Right kidney (tissue), 1 donor: ENCODE data around the gene KLK4.

Source experiments
- DNase-seq: peaks from one replicate; pipeline ENCODE4 v3.0.0-alpha.2; 2016

KLK4 gene

DNA sequence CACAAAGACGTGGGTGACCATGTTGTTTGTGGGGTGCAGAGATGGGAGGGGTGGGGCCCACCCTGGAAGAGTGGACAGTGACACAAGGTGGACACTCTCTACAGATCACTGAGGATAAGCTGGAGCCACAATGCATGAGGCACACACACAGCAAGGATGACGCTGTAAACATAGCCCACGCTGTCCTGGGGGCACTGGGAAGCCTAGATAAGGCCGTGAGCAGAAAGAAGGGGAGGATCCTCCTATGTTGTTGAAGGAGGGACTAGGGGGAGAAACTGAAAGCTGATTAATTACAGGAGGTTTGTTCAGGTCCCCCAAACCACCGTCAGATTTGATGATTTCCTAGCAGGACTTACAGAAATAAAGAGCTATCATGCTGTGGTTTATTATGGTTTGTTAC, 32.3 kb downstream of the KLK4 start:
- DNase-seq = no peak

DNA sequence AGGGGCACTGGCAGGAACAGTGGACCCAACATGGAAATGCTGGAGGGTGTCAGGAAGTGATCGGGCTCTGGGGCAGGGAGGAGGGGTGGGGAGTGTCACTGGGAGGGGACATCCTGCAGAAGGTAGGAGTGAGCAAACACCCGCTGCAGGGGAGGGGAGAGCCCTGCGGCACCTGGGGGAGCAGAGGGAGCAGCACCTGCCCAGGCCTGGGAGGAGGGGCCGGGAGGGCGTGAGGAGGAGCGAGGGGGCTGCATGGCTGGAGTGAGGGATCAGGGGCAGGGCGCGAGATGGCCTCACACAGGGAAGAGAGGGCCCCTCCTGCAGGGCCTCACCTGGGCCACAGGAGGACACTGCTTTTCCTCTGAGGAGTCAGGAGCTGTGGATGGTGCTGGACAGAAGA, 33.9 kb downstream of the KLK4 start:
- DNase-seq = no peak

DNA sequence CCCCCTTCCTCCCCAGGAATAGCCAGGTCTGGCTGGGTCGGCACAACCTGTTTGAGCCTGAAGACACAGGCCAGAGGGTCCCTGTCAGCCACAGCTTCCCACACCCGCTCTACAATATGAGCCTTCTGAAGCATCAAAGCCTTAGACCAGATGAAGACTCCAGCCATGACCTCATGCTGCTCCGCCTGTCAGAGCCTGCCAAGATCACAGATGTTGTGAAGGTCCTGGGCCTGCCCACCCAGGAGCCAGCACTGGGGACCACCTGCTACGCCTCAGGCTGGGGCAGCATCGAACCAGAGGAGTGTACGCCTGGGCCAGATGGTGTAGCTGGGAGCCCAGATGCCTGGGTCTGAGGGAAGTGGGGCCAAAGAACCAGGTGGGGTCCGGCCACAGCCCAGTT, 34.7 kb downstream of the KLK4 start:
- DNase-seq = no peak

DNA sequence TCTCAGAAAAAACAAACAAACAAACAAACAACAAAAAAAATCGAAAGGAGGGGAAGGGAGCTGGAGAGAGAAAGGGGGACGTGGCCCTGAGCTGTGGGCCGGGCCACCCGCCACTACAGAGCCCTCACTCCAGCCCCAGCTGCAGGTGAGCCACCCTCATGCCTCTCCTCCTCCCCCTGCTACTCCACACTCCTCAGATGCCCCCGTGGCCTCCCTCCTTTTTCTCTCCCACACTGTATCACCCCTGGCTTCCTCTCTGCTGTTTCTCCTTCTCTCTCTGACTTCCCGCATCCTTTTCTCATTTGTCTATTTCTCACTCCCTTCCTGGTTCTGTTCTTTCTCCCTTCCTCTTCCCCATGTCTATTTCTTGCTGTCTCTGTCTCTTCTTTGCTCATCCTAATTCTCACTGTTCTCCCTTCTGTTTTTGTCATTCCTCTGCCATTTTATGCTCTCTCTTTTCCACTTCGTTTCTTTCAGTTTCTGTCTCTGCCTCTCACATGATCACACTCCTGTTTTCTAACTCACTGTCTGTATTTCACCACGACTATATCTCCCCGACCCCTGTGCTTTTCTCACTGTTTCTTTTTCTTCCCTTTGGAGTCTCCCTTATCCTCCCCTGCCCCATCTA, 35.3 kb downstream of the KLK4 start:
- DNase-seq = no peak

DNA sequence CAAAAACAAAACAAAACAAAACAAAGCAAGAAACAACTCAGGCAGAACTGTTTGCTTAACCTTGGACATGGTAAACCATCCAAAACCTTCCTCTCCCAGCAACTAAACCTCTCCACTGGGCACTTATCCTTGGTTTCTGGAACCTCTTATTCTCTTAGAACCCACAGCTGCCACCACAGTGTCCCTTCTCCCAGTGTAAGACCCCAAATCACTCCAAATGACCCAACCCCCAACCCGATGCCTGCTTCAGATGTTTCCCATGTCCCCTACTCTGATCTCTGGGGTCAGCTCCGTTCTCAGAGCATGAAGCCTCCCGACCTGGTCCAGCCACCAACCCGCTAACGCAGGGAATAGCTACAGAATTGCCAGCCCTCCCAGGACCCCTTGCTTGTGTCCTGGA, 37.0 kb downstream of the KLK4 start:
- no peak for DNase-seq

DNA sequence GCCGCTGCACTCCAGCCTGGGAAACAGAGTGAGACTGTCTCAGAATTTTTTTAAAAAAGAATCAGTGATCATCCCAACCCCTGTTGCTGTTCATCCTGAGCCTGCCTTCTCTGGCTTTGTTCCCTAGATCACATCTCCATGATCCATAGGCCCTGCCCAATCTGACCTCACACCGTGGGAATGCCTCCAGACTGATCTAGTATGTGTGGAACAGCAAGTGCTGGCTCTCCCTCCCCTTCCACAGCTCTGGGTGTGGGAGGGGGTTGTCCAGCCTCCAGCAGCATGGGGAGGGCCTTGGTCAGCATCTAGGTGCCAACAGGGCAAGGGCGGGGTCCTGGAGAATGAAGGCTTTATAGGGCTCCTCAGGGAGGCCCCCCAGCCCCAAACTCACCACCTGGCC, 38.1 kb downstream of the KLK4 start, which contains the start of gene KLK2:
KLK2 (plus strand) TSS at position 384 of the 400 bp plus-strand sequence. CDS start 35 bp downstream, outside the sequence.
- no peak for DNase-seq

DNA sequence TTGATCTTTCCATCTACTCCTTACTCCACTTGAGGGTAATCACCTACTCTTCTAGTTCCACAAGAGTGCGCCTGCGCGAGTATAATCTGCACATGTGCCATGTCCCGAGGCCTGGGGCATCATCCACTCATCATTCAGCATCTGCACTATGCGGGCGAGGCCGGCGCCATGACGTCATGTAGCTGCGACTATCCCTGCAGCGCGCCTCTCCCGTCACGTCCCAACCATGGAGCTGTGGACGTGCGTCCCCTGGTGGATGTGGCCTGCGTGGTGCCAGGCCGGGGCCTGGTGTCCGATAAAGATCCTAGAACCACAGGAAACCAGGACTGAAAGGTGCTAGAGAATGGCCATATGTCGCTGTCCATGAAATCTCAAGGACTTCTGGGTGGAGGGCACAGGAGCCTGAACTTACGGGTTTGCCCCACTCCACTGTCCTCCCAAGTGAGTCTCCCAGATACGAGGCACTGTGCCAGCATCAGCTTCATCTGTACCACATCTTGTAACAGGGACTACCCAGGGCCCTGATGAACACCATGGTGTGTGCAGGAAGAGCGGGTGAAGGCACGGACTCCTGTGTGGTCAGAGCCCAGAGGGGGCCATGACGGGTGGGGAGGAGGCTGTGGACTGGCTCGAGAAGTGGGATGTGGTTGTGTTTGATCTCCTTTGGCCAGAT, 40.6 kb downstream of the KLK4 start:
- no peak for DNase-seq

DNA sequence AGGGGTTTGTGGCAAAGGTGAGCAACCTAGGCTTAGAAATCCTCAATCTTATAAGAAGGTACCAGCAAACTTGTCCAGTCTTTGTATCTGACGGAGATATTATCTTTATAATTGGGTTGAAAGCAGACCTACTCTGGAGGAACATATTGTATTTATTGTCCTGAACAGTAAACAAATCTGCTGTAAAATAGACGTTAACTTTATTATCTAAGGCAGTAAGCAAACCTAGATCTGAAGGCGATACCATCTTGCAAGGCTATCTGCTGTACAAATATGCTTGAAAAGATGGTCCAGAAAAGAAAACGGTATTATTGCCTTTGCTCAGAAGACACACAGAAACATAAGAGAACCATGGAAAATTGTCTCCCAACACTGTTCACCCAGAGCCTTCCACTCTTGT, 41.7 kb downstream of the KLK4 start:
- no peak for DNase-seq

DNA sequence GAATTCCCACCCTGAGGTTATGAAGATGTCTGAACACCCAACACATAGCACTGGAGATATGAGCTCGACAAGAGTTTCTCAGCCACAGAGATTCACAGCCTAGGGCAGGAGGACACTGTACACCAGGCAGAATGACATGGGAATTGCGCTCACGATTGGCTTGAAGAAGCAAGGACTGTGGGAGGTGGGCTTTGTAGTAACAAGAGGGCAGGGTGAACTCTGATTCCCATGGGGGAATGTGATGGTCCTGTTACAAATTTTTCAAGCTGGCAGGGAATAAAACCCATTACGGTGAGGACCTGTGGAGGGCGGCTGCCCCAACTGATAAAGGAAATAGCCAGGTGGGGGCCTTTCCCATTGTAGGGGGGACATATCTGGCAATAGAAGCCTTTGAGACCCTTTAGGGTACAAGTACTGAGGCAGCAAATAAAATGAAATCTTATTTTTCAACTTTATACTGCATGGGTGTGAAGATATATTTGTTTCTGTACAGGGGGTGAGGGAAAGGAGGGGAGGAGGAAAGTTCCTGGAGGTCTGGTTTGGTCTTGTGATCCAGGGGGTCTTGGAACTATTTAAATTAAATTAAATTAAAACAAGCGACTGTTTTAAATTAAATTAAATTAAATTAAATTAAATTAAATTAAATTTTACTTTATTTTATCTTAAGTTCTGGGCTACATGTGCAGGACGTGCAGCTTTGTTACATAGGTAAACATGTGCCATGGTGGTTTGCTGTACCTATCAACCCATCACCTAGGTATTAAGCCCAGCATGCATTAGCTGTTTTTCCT, 49.5 kb downstream of the KLK4 start:
- no peak for DNase-seq

DNA sequence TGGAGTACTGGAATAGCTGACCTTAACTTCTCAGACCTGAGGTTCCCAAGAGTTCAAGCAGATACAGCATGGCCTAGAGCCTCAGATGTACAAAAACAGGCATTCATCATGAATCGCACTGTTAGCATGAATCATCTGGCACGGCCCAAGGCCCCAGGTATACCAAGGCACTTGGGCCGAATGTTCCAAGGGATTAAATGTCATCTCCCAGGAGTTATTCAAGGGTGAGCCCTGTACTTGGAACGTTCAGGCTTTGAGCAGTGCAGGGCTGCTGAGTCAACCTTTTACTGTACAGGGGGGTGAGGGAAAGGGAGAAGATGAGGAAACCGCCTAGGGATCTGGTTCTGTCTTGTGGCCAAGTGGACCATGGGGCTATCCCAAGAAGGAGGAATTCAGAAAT, 50.2 kb downstream of the KLK4 start:
- DNase-seq = no peak

DNA sequence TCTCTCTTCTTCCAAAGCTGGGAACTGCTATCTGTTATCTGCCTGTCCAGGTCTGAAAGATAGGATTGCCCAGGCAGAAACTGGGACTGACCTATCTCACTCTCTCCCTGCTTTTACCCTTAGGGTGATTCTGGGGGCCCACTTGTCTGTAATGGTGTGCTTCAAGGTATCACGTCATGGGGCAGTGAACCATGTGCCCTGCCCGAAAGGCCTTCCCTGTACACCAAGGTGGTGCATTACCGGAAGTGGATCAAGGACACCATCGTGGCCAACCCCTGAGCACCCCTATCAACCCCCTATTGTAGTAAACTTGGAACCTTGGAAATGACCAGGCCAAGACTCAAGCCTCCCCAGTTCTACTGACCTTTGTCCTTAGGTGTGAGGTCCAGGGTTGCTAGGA, 51.3 kb downstream of the KLK4 start:
- no peak for DNase-seq

DNA sequence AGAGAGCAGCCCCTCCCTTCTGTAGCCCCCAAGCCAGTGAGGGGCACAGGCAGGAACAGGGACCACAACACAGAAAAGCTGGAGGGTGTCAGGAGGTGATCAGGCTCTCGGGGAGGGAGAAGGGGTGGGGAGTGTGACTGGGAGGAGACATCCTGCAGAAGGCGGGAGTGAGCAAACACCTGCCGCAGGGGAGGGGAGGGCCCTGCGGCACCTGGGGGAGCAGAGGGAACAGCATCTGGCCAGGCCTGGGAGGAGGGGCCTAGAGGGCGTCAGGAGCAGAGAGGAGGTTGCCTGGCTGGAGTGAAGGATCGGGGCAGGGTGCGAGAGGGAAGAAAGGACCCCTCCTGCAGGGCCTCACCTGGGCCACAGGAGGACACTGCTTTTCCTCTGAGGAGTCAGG, 52.3 kb downstream of the KLK4 start:
- no peak for DNase-seq

DNA sequence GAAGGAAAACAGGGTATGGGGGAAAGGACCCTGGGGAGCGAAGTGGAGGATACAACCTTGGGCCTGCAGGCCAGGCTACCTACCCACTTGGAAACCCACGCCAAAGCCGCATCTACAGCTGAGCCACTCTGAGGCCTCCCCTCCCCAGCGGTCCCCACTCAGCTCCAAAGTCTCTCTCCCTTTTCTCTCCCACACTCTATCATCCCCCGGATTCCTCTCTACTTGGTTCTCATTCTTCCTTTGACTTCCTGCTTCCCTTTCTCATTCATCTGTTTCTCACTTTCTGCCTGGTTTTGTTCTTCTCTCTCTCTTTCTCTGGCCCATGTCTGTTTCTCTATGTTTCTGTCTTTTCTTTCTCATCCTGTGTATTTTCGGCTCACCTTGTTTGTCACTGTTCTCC, 53.8 kb downstream of the KLK4 start:
- DNase-seq = no peak
